ENCODE measurements around the gene CRYBG2. TPM values are rescaled to one million over a fixed set of nuclear protein-coding genes. Genes with fewer than 3 reads are reported as not detected.
A peak's percentile ranks its signal among the peaks of the same experiment; 100 is the strongest.

CRYBG2 gene
- total and polyA plus RNA-seq, 7 donors: 0.01 to 2.9 (median 0.56) TPM; not detected in 4

- intact Hi-C loops (cut with DNase I): loop anchor here in 1 of 2 donors (1.0 to 5.0 kb wide), 2 partner anchors 38 to 46 kb away; no protein-coding TSS in a partner anchor
- Histone ChIP-seq H3K9me3 (no peaks in the 10 kb centered on the region), H3K27me3 (ENCODE audit: insufficient read depth in 3 of 3, low read length in 2 of 3) (no peaks in the 10 kb centered on the region), H3K4me3 (no peak overlapping the region), H3K27ac (peak overlapping the region; percentile 92), H3K4me1 (peaks cover 66% of the 10 kb centered on the region), H3K36me3 (ENCODE audit: insufficient read depth in 1 of 2, low read depth in 1 of 2) (peaks cover 7 to 73% of the 10 kb centered on the region in 2 donors)
- ATAC-seq: no peak
- no peak for DNase-seq
- TF ChIP-seq, protein P1, sequence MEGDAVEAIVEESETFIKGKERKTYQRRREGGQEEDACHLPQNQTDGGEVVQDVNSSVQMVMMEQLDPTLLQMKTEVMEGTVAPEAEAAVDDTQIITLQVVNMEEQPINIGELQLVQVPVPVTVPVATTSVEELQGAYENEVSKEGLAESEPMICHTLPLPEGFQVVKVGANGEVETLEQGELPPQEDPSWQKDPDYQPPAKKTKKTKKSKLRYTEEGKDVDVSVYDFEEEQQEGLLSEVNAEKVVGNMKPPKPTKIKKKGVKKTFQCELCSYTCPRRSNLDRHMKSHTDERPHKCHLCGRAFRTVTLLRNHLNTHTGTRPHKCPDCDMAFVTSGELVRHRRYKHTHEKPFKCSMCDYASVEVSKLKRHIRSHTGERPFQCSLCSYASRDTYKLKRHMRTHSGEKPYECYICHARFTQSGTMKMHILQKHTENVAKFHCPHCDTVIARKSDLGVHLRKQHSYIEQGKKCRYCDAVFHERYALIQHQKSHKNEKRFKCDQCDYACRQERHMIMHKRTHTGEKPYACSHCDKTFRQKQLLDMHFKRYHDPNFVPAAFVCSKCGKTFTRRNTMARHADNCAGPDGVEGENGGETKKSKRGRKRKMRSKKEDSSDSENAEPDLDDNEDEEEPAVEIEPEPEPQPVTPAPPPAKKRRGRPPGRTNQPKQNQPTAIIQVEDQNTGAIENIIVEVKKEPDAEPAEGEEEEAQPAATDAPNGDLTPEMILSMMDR (IDR thresholded peaks at IDR 0.05): no peak
- 76 to 88% (median 79%) methylated on average over 9 to 11 of the region's 11 CpGs for WGBS, 3 donors
Observed at GRCh38 chr1:26274801-26275425, 79.0 kb downstream of the CRYBG2 start.

Other genes with a start within 250 kb of the CRYBG2 start
- gene PDIK1L, start 242.3 kb downstream of the CRYBG2 start, total RNA-seq: 1 to 10 TPM; 3.1 to 7.0 (median 5.3) TPM
- gene PDIK1L, start 242.3 kb downstream of the CRYBG2 start, polyA plus RNA-seq: 1 to 10 TPM; 1.4 to 5.8 (median 2.4) TPM
- gene FAM110D, start 195.1 kb downstream of the CRYBG2 start, total RNA-seq: 1 to 10 TPM; 1.2 to 2.9 (median 1.3) TPM
- 1 to 10 TPM; 1.4 to 1.7 (median 1.7) TPM for gene FAM110D, start 195.1 kb downstream of the CRYBG2 start, polyA plus RNA-seq
- not detected for gene C1orf232, start 185.2 kb downstream of the CRYBG2 start, total RNA-seq
- gene C1orf232, start 185.2 kb downstream of the CRYBG2 start, polyA plus RNA-seq: not detected
- 100 to 1,000 TPM in 1 of 4 donors, 10 to 100 TPM in 3; 75.2 to 116 (median 78.3) TPM for gene ZNF593, start 184.2 kb downstream of the CRYBG2 start, total RNA-seq
- gene ZNF593, start 184.2 kb downstream of the CRYBG2 start, polyA plus RNA-seq: 100 to 1,000 TPM in 2 of 3 donors, 10 to 100 TPM in 1; 65.7 to 236 (median 162) TPM
- 1 to 10 TPM; 1.6 to 4.2 (median 2.9) TPM for gene ZNF593OS, start 182.3 kb downstream of the CRYBG2 start, total RNA-seq
- under 1 TPM; 0.16 to 0.70 (median 0.44) TPM for gene ZNF593OS, start 182.3 kb downstream of the CRYBG2 start, polyA plus RNA-seq
- 10 to 100 TPM; 54.8 to 90.4 (median 73.0) TPM for gene CNKSR1, start 176.6 kb downstream of the CRYBG2 start, total RNA-seq
- gene CNKSR1, start 176.6 kb downstream of the CRYBG2 start, polyA plus RNA-seq: 10 to 100 TPM; 11.0 to 45.3 (median 24.5) TPM
- gene CATSPER4, start 163.5 kb downstream of the CRYBG2 start, total RNA-seq: under 1 TPM in 1 of 4 donors, not detected in 3; 0.24 TPM
- under 1 TPM in 1 of 3 donors, not detected in 2; 0.01 TPM for gene CATSPER4, start 163.5 kb downstream of the CRYBG2 start, polyA plus RNA-seq
- 10 to 100 TPM; 16.0 to 52.5 (median 41.1) TPM for gene CEP85, start 119.9 kb downstream of the CRYBG2 start, total RNA-seq
- 10 to 100 TPM; 14.8 to 24.2 (median 18.0) TPM for gene CEP85, start 119.9 kb downstream of the CRYBG2 start, polyA plus RNA-seq
- gene SH3BGRL3, start 74.0 kb downstream of the CRYBG2 start, total RNA-seq: 10 to 100 TPM; 21.4 to 30.6 (median 22.6) TPM
- 10 to 100 TPM; 10.9 to 78.1 (median 18.2) TPM for gene SH3BGRL3, start 74.0 kb downstream of the CRYBG2 start, polyA plus RNA-seq
- 1 to 10 TPM; 3.5 to 7.0 (median 3.9) TPM for gene UBXN11, start 47.5 kb downstream of the CRYBG2 start, total RNA-seq
- gene UBXN11, start 47.5 kb downstream of the CRYBG2 start, polyA plus RNA-seq: 1 to 10 TPM; 3.9 to 6.8 (median 5.8) TPM
- gene CD52, start 36.2 kb downstream of the CRYBG2 start, total RNA-seq: 1 to 10 TPM; 2.1 to 4.2 (median 4.1) TPM
- gene CD52, start 36.2 kb downstream of the CRYBG2 start, polyA plus RNA-seq: 1 to 10 TPM; 2.9 to 3.9 (median 3.6) TPM
- gene ZNF683, start 18.6 kb upstream of the CRYBG2 start, total RNA-seq: not detected
- under 1 TPM in 1 of 3 donors, not detected in 2; 0.06 TPM for gene ZNF683, start 18.6 kb upstream of the CRYBG2 start, polyA plus RNA-seq
- gene LIN28A, start 56.7 kb upstream of the CRYBG2 start, total RNA-seq: not detected
- gene LIN28A, start 56.7 kb upstream of the CRYBG2 start, polyA plus RNA-seq: not detected
- 10 to 100 TPM; 14.1 to 25.8 (median 21.4) TPM for gene DHDDS, start 78.2 kb upstream of the CRYBG2 start, total RNA-seq
- 10 to 100 TPM; 15.8 to 40.6 (median 23.3) TPM for gene DHDDS, start 78.2 kb upstream of the CRYBG2 start, polyA plus RNA-seq
- 100 to 1,000 TPM in 3 of 4 donors, 10 to 100 TPM in 1; 95.4 to 157 (median 135) TPM for gene HMGN2, start 118.3 kb upstream of the CRYBG2 start, total RNA-seq
- gene HMGN2, start 118.3 kb upstream of the CRYBG2 start, polyA plus RNA-seq: 100 to 1,000 TPM; 103 to 136 (median 128) TPM
- 1 to 10 TPM; 2.5 to 3.0 (median 2.7) TPM for gene RPS6KA1, start 175.6 kb upstream of the CRYBG2 start, total RNA-seq
- gene RPS6KA1, start 175.6 kb upstream of the CRYBG2 start, polyA plus RNA-seq: 1 to 10 TPM in 2 of 3 donors, under 1 TPM in 1; 0.88 to 1.8 (median 1.3) TPM